Measurements from ENCODE around the gene KIF5A.

KIF5A gene

GRCh38 chr12:57606399-57606798 lies 56.6 kb downstream of the KIF5A start:
- Histone ChIP-seq H3K4me3 (ENCODE audit: low read depth, low read length, poor library complexity, severe bottlenecking) (no peak overlapping the region), H3K4me1 (ENCODE audit: insufficient read depth, low read length, severe bottlenecking) (peaks cover 16% of the 10 kb centered on the region), H3K36me3 (ENCODE audit: insufficient read depth, low read length) (peaks cover 13% of the 10 kb centered on the region; the same call in 1 of the 2 replicates), H2AFZ (ENCODE audit: low read length) (no peak overlapping the region), H3K27me3 (ENCODE audit: insufficient read depth, low read length) (no peaks in the 10 kb centered on the region), H4K20me1 (ENCODE audit: insufficient read depth, low read length) (no peaks in the 10 kb centered on the region), H3K9ac (ENCODE audit: low read length) (no peak overlapping the region), H3K4me2 (ENCODE audit: low read length) (no peak overlapping the region), H3K27ac (ENCODE audit: low read depth, low read length, poor library complexity, severe bottlenecking) (no peak overlapping the region), H3K9me3 (ENCODE audit: low read length) (no peaks in the 10 kb centered on the region), H3K79me2 (ENCODE audit: insufficient read depth, low read length) (no peaks in the 10 kb centered on the region), H3K9me2 (ENCODE audit: low read depth, low read length) (no peaks in the 10 kb centered on the region), H3F3A (ENCODE audit: insufficient read depth, low read length) (no peaks in the 10 kb centered on the region)
- no peak for TF ChIP-seq CTCF (IDR thresholded peaks at IDR 0.05; ENCODE audit: low read length)
- TF ChIP-seq EZH2 (IDR thresholded peaks at IDR 0.05; ENCODE audit: borderline replicate concordance, low read length) = no peak

DNA sequence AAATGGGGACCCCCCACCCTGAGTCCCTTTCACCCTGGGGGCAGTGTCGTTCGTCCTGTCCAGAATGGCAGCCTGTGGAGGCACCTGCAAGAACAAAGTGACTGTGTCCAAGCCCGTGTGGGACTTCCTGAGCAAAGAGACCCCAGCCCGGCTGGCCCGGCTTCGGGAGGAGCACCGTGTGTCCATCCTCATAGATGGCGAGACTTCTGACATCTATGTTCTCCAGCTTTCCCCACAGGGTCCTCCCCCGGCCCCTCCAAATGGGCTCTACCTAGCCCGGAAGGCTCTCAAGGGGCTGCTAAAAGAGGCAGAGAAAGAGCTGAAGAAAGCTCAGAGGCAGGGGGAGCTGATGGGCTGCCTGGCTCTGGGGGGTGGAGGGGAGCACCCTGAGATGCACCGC lies 57.0 kb downstream of the KIF5A start:
- no peak overlapping the region for H3K4me3 ChIP-seq (ENCODE audit: low read depth, low read length, poor library complexity, severe bottlenecking)
- TF ChIP-seq CTCF (IDR thresholded peaks at IDR 0.05; ENCODE audit: low read length) = no peak
- no peak for TF ChIP-seq EZH2 (IDR thresholded peaks at IDR 0.05; ENCODE audit: borderline replicate concordance, low read length)
- no peaks in the 10 kb centered on the region for H3K79me2 ChIP-seq (ENCODE audit: insufficient read depth, low read length)
- no peak overlapping the region for H3K4me2 ChIP-seq (ENCODE audit: low read length)
- H3F3A ChIP-seq (ENCODE audit: insufficient read depth, low read length) = no peaks in the 10 kb centered on the region
- H4K20me1 ChIP-seq (ENCODE audit: insufficient read depth, low read length) = no peaks in the 10 kb centered on the region
- no peaks in the 10 kb centered on the region for H3K27me3 ChIP-seq (ENCODE audit: insufficient read depth, low read length)
- no peaks in the 10 kb centered on the region for H3K9me2 ChIP-seq (ENCODE audit: low read depth, low read length)
- H3K36me3 ChIP-seq (ENCODE audit: insufficient read depth, low read length) = peaks cover 9% of the 10 kb centered on the region; the same call in 1 of the 2 replicates
- no peak overlapping the region for H3K27ac ChIP-seq (ENCODE audit: low read depth, low read length, poor library complexity, severe bottlenecking)
- H3K9me3 ChIP-seq (ENCODE audit: low read length) = no peaks in the 10 kb centered on the region
- peaks cover 17% of the 10 kb centered on the region for H3K4me1 ChIP-seq (ENCODE audit: insufficient read depth, low read length, severe bottlenecking)
- no peak overlapping the region for H3K9ac ChIP-seq (ENCODE audit: low read length)
- no peak overlapping the region for H2AFZ ChIP-seq (ENCODE audit: low read length)

DNA sequence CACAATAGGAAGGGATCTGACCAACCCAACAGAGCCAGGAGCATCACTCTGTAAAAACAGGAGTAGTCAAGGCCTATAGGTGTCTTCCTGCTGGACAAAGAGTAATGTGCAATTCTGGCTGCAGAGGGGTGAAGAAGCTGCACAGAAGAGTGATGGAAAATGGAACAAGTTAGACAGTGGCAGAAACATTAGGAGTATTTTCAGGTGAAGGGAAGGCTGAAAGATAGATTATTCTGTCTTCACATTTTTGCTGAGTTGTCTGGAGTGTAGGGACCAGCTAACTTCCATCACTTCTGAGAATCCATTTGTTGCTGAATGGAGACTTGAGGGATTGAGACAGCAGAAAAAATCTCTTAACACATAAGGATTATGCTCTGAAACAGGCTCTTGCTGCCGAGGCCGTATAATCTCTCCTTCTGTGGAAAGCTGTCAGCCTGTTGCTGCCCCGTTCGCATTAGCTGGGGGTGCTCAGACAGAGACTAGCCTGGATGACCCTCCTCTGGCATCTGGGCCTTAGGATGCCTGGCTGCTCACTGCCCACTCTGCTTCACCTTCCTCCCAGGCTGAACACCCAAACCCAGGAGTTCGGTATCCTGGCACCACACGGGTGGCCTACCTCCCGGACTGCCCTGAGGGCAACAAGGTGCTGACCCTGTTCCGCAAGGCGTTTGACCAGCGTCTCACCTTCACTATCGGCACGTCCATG lies 58.3 kb downstream of the KIF5A start:
- no peak overlapping the region for H3K4me2 ChIP-seq (ENCODE audit: low read length)
- H2AFZ ChIP-seq (ENCODE audit: low read length) = no peak overlapping the region
- H4K20me1 ChIP-seq (ENCODE audit: insufficient read depth, low read length) = no peaks in the 10 kb centered on the region
- no peak overlapping the region for H3K4me3 ChIP-seq (ENCODE audit: low read depth, low read length, poor library complexity, severe bottlenecking)
- H3K9me3 ChIP-seq (ENCODE audit: low read length) = no peaks in the 10 kb centered on the region
- no peaks in the 10 kb centered on the region for H3K79me2 ChIP-seq (ENCODE audit: insufficient read depth, low read length)
- H3K27ac ChIP-seq (ENCODE audit: low read depth, low read length, poor library complexity, severe bottlenecking) = no peak overlapping the region
- no peaks in the 10 kb centered on the region for H3K27me3 ChIP-seq (ENCODE audit: insufficient read depth, low read length)
- H3K9ac ChIP-seq (ENCODE audit: low read length) = no peak overlapping the region
- TF ChIP-seq EZH2 (IDR thresholded peaks at IDR 0.05; ENCODE audit: borderline replicate concordance, low read length) (no peak), CTCF (IDR thresholded peaks at IDR 0.05; ENCODE audit: low read length) (no peak)
- peaks cover 19% of the 10 kb centered on the region for H3K4me1 ChIP-seq (ENCODE audit: insufficient read depth, low read length, severe bottlenecking)
- no peaks in the 10 kb centered on the region for H3F3A ChIP-seq (ENCODE audit: insufficient read depth, low read length)
- no peaks in the 10 kb centered on the region for H3K9me2 ChIP-seq (ENCODE audit: low read depth, low read length)
- H3K36me3 ChIP-seq (ENCODE audit: insufficient read depth, low read length) = no peaks in the 10 kb centered on the region

Data from OCI-LY1 (cell line).